Natural killer cell (primary cell): ENCODE data around the gene MED13L. TPM values are rescaled to one million over a fixed set of nuclear protein-coding genes. Genes with fewer than 3 reads are reported as not detected.

Experiments
- ATAC-seq, 3 donors: fragments of 150-1000 bp in 2 of 3; fragments of 200-7000 bp in 1 of 3; cut with Tn5 transposase; 1 replicate in 1 of 3; 2 replicates in 2 of 3; pipeline ENCODE4 v1.10.0; 2021; ENCODE audit warnings: mild to moderate bottlenecking in 2 of 3, moderate library complexity in 2 of 3
- DNase-seq, 2 donors: peaks; one replicate each; pipeline versions ENCODE4 v3.0.0 to v3.0.0-alpha.2; 2013 to 2021; ENCODE audit warnings: mixed read lengths in 1 of 2
- H3K27ac ChIP-seq: one replicate; pipeline ENCODE4 v1.5.1; 2013; ENCODE audit warnings: mild to moderate bottlenecking, low read length
- H3K27me3 ChIP-seq: one replicate; pipeline ENCODE4 v1.6.1; 2013; ENCODE audit warnings: low read length; ENCODE audit not compliant: control insufficient read depth, insufficient read depth
- H3K36me3 ChIP-seq: one replicate; pipeline ENCODE4 v1.6.1; 2013; ENCODE audit warnings: low read length; ENCODE audit not compliant: control insufficient read depth, insufficient read depth
- H3K4me1 ChIP-seq: one replicate; pipeline ENCODE4 v1.6.1; 2013; ENCODE audit warnings: low read length; ENCODE audit not compliant: control insufficient read depth, insufficient read depth
- H3K4me3 ChIP-seq: one replicate; pipeline ENCODE4 v1.5.1; 2013; ENCODE audit warnings: low read length
- H3K9me3 ChIP-seq: one replicate; pipeline ENCODE4 v1.6.1; 2013; ENCODE audit warnings: low read length; ENCODE audit not compliant: control insufficient read depth, insufficient read depth
- H3K27ac Mint-ChIP-seq, 2 donors: one replicate each; pipeline ENCODE4 v1.8.0; 2022; ENCODE audit warnings: mild to moderate bottlenecking in 2 of 2, mixed read lengths in 2 of 2, moderate library complexity in 1 of 2
- H3K27me3 Mint-ChIP-seq, 2 donors: one replicate each; pipeline ENCODE4 v1.8.0; 2022; ENCODE audit warnings: low read depth in 2 of 2, mixed read lengths in 2 of 2
- H3K36me3 Mint-ChIP-seq: one replicate; pipeline ENCODE4 v1.8.0; 2022; ENCODE audit warnings: mixed read lengths
- H3K4me1 Mint-ChIP-seq, 2 donors: one replicate each; pipeline ENCODE4 v1.8.0; 2022; ENCODE audit warnings: mixed read lengths in 2 of 2
- H3K4me3 Mint-ChIP-seq: one replicate; pipeline ENCODE4 v1.8.0; 2022; ENCODE audit warnings: mild to moderate bottlenecking, moderate library complexity, mixed read lengths
- H3K9me3 Mint-ChIP-seq, 2 donors: one replicate each; pipeline ENCODE4 v1.8.0; 2022; ENCODE audit warnings: mixed read lengths in 2 of 2
- WGBS: methylation state at CpG from one replicate; pipeline ENCODE4 v1.1.7; 2013; ENCODE audit warnings: missing lambda C conversion rate; ENCODE audit not compliant: insufficient coverage; 5-methylcytosine and 5-hydroxymethylcytosine counted together
- intact Hi-C: fragments of 100-400 bp; cut with micrococcal nuclease; formaldehyde crosslinking; loops from one replicate; pipeline ENCODE4 v1.14.2; 2022
- total RNA-seq, 4 donors: library from RNA; stranded (reverse); fragments of 120-200 nt in 1 of 4; gene quantifications; one replicate each; pipeline versions ENCODE4 v1.2.3 to v1.2.4, GENCODE V29; 2013 to 2022
- TF ChIP-seq, protein P1 (sequence below): fragments of 200-600 bp; IDR thresholded peaks from one replicate; pipeline ENCODE4 v1.8.0; 2022; ENCODE audit warnings: antibody characterized with exemption

The MED13L gene
- total RNA-seq, 3 donors from 2014 or later (not counting 1 experiment from before 2014, with no cell fraction given): 237 to 316 (median 240) TPM

DNA sequence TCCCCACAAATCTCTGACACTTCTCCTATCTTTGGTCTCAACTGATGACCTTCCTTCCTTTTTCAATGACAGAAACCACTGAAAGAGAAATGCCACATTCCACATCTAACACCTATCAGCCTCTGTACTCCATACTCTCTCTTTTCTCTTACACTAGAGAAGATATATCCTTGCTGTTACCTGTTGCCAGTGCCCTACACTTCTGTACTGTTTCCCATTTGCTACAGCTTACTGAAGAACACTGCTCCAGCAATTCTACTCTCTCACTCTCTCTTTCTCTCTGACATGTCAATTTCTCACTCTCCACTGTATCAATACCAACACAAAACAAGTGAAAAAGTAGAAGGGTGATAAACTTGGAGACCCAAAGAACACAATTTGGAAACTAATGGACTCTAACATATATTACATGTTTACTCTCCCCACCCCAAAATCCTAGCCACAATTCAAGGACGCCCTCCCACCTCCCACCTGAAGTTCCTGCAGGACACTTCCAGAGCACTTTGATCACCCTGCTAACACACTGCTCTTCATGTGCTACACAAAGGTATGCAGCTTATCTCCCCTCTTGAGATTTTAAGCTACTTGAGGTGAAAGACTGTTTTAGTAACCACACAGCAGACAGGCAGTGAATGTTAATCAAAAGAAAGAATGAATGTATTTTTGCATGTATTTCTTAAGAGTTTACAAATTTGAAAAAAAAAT lies 95.0 kb downstream of the MED13L start:
- H3K4me1 Mint-ChIP-seq: peaks cover 40 to 44% of the 10 kb centered on the region in 2 donors
- H3K27ac Mint-ChIP-seq: peak overlapping the region in 1 of 2 donors; percentile 0
- no peak for DNase-seq
- no peaks in the 10 kb centered on the region for H3K9me3 Mint-ChIP-seq
- TF ChIP-seq, protein P1, sequence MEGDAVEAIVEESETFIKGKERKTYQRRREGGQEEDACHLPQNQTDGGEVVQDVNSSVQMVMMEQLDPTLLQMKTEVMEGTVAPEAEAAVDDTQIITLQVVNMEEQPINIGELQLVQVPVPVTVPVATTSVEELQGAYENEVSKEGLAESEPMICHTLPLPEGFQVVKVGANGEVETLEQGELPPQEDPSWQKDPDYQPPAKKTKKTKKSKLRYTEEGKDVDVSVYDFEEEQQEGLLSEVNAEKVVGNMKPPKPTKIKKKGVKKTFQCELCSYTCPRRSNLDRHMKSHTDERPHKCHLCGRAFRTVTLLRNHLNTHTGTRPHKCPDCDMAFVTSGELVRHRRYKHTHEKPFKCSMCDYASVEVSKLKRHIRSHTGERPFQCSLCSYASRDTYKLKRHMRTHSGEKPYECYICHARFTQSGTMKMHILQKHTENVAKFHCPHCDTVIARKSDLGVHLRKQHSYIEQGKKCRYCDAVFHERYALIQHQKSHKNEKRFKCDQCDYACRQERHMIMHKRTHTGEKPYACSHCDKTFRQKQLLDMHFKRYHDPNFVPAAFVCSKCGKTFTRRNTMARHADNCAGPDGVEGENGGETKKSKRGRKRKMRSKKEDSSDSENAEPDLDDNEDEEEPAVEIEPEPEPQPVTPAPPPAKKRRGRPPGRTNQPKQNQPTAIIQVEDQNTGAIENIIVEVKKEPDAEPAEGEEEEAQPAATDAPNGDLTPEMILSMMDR: no peak
- no peak for ATAC-seq
- H3K36me3 Mint-ChIP-seq: no peaks in the 10 kb centered on the region
- no peaks in the 10 kb centered on the region for H3K27me3 Mint-ChIP-seq
- WGBS: 86% methylated on average over 1 of the region's 1 CpG
- H3K27me3 ChIP-seq: no peaks in the 10 kb centered on the region
- H3K4me1 ChIP-seq: peaks cover 3% of the 10 kb centered on the region
- H3K4me3 ChIP-seq: no peak overlapping the region
- no peak overlapping the region for H3K4me3 Mint-ChIP-seq
- H3K9me3 ChIP-seq: no peaks in the 10 kb centered on the region
- H3K27ac ChIP-seq: no peak overlapping the region
- H3K36me3 ChIP-seq: no peaks in the 10 kb centered on the region
- intact Hi-C loops: no loop called here

DNA sequence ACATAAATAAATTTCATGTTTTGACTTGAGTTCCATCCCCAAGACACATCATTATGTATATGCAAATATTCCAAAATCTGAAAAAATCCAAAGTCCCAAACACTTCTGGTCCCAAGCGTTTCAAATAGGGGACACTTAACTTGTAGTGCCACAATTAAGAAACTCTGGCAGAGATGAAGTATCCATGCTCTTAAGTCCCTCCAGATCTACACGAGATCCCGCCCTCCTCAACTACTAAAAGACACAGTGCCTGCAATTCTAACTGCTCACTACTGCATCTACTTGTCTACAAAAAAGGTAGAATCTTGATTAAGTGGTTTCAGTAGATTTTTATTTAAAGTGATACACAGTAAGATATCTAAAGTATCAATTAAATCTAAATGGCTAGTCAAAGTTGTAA lies 97.0 kb downstream of the MED13L start:
- H3K4me3 Mint-ChIP-seq: no peak overlapping the region
- Histone ChIP-seq H3K36me3 (no peaks in the 10 kb centered on the region), H3K9me3 (no peaks in the 10 kb centered on the region), H3K27ac (no peak overlapping the region), H3K4me3 (no peak overlapping the region), H3K27me3 (no peaks in the 10 kb centered on the region), H3K4me1 (peaks cover 3% of the 10 kb centered on the region)
- DNase-seq (no peak), ATAC-seq (no peak)
- no peaks in the 10 kb centered on the region for H3K27me3 Mint-ChIP-seq
- no peak overlapping the region for H3K27ac Mint-ChIP-seq
- H3K36me3 Mint-ChIP-seq: no peaks in the 10 kb centered on the region
- H3K9me3 Mint-ChIP-seq: no peaks in the 10 kb centered on the region
- TF ChIP-seq, protein P1: no peak
- intact Hi-C loops: no loop called here
- WGBS: 88% methylated on average over 3 of the region's 3 CpGs
- peaks cover 35 to 41% of the 10 kb centered on the region in 2 donors for H3K4me1 Mint-ChIP-seq

DNA sequence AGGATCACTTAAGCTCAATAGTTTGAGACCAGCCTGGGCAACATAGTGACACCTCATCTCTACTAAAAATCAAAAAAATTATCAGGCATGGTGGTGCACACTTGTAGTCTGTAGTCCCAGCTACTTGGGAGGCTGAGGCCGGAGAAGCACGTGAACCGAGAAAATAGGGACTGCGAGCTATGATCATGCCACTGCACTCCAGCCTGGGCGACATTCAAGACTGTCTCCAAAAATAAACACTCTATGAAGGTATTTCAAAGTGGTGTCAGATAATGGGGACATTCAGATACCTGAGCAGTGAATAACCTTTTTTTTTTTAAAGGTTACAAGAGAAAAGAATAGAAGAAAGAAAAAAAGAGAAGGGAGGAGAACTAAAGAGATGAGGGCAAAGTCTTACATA lies 98.1 kb downstream of the MED13L start:
- no peak for DNase-seq
- H3K9me3 Mint-ChIP-seq: no peaks in the 10 kb centered on the region
- no peak for ATAC-seq
- H3K27ac Mint-ChIP-seq: no peak overlapping the region
- H3K4me3 Mint-ChIP-seq: no peak overlapping the region
- TF ChIP-seq, protein P1: no peak
- peaks cover 37 to 44% of the 10 kb centered on the region in 2 donors for H3K4me1 Mint-ChIP-seq
- no peaks in the 10 kb centered on the region for H3K9me3 ChIP-seq
- H3K27ac ChIP-seq: no peak overlapping the region
- no peaks in the 10 kb centered on the region for H3K27me3 Mint-ChIP-seq
- no peaks in the 10 kb centered on the region for H3K36me3 ChIP-seq
- H3K27me3 ChIP-seq: no peaks in the 10 kb centered on the region
- H3K36me3 Mint-ChIP-seq: no peaks in the 10 kb centered on the region
- intact Hi-C loops: no loop called here
- WGBS: 95% methylated on average over 4 of the region's 5 CpGs
- H3K4me3 ChIP-seq: no peak overlapping the region
- H3K4me1 ChIP-seq: peaks cover 3% of the 10 kb centered on the region

DNA sequence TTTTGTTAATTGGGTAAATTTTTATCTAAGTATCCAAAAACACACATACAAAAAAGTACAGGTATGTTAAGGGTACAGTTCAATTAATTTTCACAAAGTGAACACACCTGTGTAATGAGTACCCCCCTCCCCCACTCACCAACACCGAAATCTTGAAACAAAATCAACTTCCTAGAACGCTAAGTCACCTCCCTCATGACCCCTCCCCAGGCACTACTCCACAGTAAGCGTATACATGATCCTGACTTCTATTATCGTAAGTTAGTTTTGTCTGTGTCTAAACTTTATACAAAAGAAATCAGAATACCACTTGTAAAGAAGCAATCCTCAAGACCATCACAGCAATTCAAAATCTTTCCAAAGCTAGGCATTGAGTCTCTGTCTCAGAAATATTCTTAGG lies 100.5 kb downstream of the MED13L start:
- 93% methylated on average over 4 of the region's 4 CpGs for WGBS
- H3K27me3 Mint-ChIP-seq: no peaks in the 10 kb centered on the region
- Histone ChIP-seq H3K4me1 (no peaks in the 10 kb centered on the region), H3K4me3 (no peak overlapping the region), H3K27ac (no peak overlapping the region), H3K36me3 (no peaks in the 10 kb centered on the region), H3K27me3 (no peaks in the 10 kb centered on the region), H3K9me3 (no peaks in the 10 kb centered on the region)
- peaks cover 34 to 43% of the 10 kb centered on the region in 2 donors for H3K4me1 Mint-ChIP-seq
- intact Hi-C loops: no loop called here
- H3K36me3 Mint-ChIP-seq: no peaks in the 10 kb centered on the region
- no peak for ATAC-seq
- no peak overlapping the region for H3K4me3 Mint-ChIP-seq
- TF ChIP-seq, protein P1: no peak
- DNase-seq: no peak
- no peaks in the 10 kb centered on the region for H3K9me3 Mint-ChIP-seq
- no peak overlapping the region for H3K27ac Mint-ChIP-seq
